Pons (tissue), 1 donor: Measurements from ENCODE around the gene RNGTT.
A peak's percentile ranks its signal among the peaks of the same experiment; 100 is the strongest.
"Not testable (repeated sequence)": the region's sequence is repeated elsewhere in the genome, so short reads cannot be mapped to it uniquely, and the experiment has no call there.

Experiments used
- DNase-seq: peaks from one replicate; pipeline ENCODE4 v3.0.0-alpha.2; 2016; ENCODE audit warnings: low spot score

RNGTT gene

GRCh38 chr6:88808381-88808780 is 155.0 kb downstream of the RNGTT start:
- no peak for DNase-seq

- no peak for DNase-seq
Observed at GRCh38 chr6:88807622-88808021, 155.8 kb downstream of the RNGTT start.

- no peak for DNase-seq
Observed at GRCh38 chr6:88806728-88807127, 156.7 kb downstream of the RNGTT start.

- no peak for DNase-seq
Observed at GRCh38 chr6:88804701-88805100, 158.7 kb downstream of the RNGTT start.

GRCh38 chr6:88785478-88785877 is 177.9 kb downstream of the RNGTT start:
- no peak for DNase-seq

GRCh38 chr6:88780714-88781389 is 182.6 kb downstream of the RNGTT start:
- DNase-seq = peak; percentile 71

GRCh38 chr6:88775866-88776571 is 187.4 kb downstream of the RNGTT start:
- DNase-seq = no peak

GRCh38 chr6:88768114-88768513 is 195.3 kb downstream of the RNGTT start:
- DNase-seq = not testable (repeated sequence)

- no peak for DNase-seq
Observed at GRCh38 chr6:88764081-88764480, 199.3 kb downstream of the RNGTT start.

GRCh38 chr6:88763160-88763559 is 200.3 kb downstream of the RNGTT start:
- no peak for DNase-seq

- no peak for DNase-seq
Observed at GRCh38 chr6:88761237-88762031, 202.0 kb downstream of the RNGTT start.

- DNase-seq = no peak
Observed at GRCh38 chr6:88760091-88760490, 203.3 kb downstream of the RNGTT start.

GRCh38 chr6:88750936-88751335 is 212.5 kb downstream of the RNGTT start:
- no peak for DNase-seq

GRCh38 chr6:88749849-88750248 is 213.6 kb downstream of the RNGTT start:
- no peak for DNase-seq

GRCh38 chr6:88748141-88748540 is 215.3 kb downstream of the RNGTT start:
- no peak for DNase-seq

GRCh38 chr6:88741939-88742338 is 221.5 kb downstream of the RNGTT start:
- DNase-seq = no peak

GRCh38 chr6:88741071-88741470 is 222.3 kb downstream of the RNGTT start:
- DNase-seq = no peak

- DNase-seq = no peak
Observed at GRCh38 chr6:88734544-88734943, 228.9 kb downstream of the RNGTT start.

- DNase-seq = no peak
Observed at GRCh38 chr6:88730611-88731011, 232.8 kb downstream of the RNGTT start.

- DNase-seq = no peak
Observed at GRCh38 chr6:88728756-88729155, 234.7 kb downstream of the RNGTT start.

- not testable (repeated sequence) for DNase-seq
Observed at GRCh38 chr6:88726409-88726808, 237.0 kb downstream of the RNGTT start.

GRCh38 chr6:88725111-88725975 is 238.1 kb downstream of the RNGTT start:
- no peak for DNase-seq
